IPS-NIHi11 (cell line): Measurements from ENCODE around the gene ZNF8.
A peak's percentile ranks its signal among the peaks of the same experiment; 100 is the strongest.
"Not testable (repeated sequence)": the region's sequence is repeated elsewhere in the genome, so short reads cannot be mapped to it uniquely, and the experiment has no call there.

Experiments used
- DNase-seq: peaks from one replicate; pipeline ENCODE4 v3.0.0; 2012; ENCODE audit warnings: mixed read lengths, low spot score

Gene ZNF8

DNA sequence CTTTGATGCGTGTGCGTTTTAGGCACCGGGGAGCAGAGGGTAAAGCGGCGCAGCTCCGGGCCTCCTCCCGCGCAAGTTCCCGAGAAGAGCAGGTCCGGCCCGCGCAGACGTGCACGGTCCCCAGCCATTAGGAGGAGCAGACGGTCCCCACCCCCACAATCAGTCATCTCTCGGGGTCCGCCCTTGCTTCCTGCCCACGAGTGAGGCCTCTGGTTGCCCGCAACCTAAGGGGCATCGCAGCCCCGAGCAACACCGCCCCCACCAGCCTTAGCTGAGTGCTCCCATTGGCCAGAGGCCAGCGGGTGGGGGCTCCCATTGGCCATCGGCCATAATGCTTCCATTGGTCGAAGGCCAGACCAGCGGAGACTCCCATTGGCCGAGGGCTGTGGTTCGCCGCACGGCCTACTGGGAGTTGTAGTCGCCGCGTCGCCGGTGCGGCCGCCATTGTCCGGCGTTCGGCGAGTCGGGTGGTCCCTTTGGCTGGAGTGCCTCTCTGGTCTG is at the start of gene ZNF8:
ZNF8 (plus strand) TSS at position 415 of the 501 bp plus-strand sequence. CDS start 127 bp downstream, outside the sequence.
- DNase-seq: peak; percentile 99

DNA sequence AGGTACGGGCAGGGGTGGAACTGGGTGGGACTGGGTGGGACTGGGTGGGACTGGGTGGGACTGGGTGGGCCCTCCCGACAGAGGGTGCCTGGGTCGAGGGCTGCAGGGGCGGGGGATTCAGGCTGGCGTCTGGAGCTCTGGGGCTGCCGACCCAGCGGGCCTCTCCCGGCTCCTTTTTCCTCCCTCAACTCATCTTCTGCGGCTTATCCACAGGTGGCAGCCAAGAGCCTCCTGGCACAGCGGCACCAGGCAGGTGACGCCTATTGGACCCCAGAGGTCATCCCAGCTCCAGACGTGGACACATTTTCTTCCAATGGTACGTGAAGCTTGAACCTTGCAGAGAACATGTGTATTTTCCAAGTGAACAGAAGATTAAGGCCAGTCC is 49.5 kb upstream of the ZNF8 start:
- DNase-seq: peak; percentile 84

DNA sequence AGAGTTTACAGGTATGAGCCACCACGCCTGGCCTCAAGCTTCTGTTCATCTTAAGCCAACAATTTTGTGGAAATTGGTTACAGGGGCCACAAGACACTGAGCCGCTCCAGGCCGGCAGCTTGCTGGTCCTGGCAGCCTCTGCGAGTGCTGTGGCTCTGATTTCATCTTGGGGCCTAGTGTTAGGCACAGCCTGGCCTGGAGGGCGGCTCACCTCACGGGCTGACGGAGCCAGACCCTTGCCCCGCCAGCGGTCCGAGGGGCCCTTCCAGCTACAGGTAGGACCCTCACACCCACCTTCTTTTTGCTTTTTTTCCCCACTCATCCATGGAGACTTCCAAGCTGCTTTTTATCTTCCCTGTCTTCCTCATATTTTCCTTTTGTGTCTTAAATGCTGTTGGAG is 41.4 kb upstream of the ZNF8 start:
- no peak for DNase-seq

DNA sequence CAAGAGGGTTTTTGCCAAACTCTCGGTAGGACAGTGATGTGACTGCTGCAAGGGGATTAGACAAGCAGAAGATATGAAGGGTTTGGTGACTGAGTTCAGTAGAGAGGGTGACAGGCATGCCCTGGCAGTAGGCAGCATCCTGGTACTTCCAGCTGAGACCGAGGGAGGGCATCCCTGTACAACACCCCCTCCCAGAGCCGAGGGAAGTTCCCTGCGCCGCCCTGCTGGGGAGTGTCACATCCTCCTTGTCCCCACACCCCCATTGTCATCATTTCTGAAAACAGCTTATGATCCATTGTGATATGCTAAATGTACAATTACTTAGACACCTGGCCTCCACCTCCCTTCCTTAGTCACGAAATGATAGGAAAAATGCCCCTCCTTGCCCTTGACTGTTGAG is 35.4 kb upstream of the ZNF8 start:
- no peak for DNase-seq

DNA sequence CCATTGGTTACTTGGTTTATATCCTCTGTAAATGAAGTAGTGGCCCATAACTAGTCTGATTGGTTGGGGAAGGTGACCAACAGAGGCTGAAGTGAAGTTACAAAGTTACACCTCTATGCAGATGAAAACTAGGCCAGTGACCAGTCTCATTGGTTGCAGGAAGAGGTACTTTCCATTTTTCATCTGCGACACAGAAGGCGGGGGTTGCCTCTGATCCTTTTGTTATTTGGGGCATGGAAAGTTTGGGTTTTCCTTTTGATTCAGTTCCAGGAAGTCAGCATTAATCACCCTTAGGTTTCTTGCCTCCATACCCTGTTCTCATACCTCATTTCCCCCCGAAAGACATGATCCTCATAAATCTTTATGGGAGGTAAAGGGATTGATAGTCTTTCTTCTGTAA is 29.9 kb upstream of the ZNF8 start:
- DNase-seq: no peak

DNA sequence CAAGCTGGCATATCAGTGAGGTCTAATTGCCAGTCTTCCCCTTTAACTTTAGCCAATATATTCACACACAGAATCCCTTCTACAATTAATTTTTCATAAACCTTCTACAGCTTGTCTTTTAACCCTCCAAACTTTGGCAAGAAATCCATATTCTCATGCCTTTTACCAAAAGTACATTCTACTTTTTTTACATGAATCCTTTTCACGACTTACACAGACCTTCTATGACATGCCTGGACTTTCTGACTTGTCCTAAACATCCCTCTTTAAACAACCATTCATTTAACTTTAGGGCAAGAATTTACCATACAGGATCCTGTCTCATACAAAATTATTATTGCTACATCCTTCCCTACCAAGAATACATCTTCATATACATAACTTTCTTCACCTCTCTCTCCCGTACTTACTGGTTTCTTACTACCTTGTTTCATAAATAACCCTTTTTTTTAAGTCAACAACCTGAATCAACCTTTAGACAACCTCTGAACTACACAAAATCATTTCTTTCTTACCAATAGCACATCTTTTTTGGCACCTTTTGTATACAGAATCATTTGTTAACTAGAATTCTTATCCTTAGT is 26.6 kb upstream of the ZNF8 start:
- no peak for DNase-seq

DNA sequence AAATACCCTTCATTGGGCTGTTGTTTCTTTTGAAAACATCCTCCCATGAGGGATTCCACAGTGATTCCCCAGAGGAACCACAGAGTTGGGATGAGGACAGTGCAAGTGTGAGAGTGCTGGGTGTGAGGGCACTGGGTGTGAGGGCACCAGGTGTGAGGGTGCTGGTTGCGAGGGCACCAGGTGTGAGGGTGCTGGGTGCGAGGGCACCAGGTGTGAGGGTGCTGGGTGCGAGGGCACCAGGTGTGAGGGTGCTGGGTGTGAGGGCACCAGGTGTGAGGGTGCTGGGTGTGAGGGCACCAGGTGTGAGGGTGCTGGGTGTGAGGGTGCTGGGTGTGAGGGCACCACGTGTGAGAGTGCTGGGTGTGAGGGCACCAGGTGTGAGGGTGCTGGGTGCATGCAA is 20.5 kb upstream of the ZNF8 start:
- not testable (repeated sequence) for DNase-seq

DNA sequence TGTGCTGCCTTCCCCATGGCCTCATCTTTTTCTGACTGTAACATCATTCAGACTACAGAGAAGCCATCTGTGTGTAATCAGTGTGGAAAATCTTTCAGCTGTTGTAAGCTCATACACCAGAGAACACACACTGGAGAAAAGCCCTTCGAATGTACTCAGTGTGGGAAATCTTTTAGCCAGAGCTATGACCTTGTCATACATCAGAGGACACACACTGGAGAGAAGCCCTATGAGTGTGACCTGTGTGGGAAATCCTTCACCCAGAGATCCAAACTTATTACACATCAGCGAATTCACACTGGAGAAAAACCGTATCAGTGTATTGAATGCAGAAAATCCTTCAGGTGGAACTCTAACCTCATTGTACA is 17.2 kb upstream of the ZNF8 start:
- DNase-seq: no peak

DNA sequence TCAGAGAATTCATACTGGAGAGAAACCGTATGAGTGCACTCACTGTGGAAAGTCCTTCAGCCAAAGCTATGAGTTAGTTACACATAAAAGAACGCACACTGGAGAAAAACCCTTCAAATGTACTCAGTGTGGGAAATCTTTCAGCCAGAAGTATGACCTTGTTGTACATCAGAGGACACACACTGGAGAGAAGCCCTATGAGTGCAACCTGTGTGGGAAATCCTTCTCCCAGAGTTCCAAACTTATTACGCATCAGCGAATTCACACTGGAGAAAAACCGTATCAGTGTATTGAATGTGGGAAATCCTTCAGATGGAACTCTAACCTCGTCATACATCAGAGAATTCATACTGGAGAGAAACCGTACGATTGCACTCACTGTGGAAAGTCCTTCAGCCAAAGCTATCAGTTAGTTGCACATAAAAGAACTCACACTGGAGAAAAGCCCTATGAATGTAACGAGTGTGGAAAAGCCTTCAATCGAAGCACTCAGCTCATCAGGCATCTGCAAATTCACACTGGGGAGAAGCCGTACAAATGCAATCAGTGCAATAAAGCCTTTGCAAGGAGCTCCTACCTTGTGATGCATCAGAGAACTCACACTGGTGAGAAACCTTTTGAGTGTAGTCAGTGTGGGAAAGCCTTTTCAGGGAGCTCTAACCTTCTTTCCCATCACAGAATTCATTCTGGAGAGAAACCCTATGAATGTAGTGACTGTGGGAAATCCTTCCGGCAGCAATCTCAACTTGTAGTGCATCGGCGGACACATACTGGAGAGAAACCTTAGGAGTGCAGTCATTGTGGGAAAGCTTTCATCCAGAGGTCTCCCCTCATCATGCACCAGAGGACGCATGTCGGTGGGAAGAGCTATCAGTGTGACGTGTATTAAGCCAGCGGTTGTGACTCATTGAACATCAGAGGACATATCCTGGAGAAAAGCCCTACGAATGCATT is 16.5 kb upstream of the ZNF8 start:
- no peak for DNase-seq

DNA sequence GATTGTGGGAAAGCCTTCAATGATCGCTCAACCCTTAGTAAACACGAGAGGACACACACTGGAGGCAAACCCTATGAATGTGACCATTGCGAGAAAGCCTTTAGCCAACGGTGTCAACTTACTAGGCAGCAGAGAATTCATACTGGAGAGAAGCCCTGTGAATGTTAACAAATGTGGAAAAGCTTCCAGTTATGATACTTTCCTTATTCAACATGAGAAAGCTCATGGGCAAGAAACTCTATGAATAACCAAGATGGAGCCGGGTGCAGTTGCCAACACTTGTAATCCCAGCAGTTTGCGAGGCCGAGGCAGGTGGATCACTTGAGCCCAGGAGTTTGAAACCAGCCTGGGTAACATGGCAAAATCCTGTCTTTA is 15.8 kb upstream of the ZNF8 start:
- DNase-seq: no peak

DNA sequence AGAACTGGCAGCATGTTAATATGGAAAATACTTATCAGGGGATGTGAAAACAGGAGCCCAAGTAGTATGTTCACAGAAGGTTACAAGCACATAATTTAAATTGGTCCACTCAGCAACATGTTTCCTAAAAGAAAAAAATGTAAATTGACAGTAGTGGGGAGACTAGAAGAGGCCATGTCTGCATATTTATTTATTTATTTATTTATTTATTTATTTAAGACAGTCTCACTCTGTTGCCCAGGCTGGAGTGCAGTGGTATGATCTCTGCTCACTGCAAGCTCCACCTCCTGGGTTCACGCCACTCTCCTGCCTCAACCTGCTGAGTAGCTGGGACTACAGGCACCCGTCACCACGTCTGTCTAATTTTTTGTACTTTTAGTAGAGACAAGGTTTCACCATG is 13.7 kb upstream of the ZNF8 start:
- DNase-seq: no peak

DNA sequence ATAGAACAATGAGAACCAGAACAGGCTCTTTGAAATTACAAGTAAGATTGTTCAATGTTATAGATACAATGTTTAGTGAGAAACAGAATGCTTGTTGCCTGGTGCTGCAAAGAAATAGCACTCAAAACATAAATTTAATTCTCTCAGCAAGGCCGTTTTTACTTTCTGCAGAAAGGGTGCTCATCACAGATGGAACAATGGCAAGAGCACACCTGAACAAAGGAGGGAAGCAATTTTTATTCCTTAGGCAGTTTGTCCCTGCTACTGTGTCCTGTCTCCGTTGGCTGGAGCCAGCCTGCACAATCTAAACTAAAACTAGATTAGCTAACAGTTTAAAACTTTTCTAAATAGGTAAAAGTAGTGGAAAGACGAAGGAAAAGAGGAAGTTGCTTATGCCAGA is 10.4 kb upstream of the ZNF8 start:
- DNase-seq: no peak

DNA sequence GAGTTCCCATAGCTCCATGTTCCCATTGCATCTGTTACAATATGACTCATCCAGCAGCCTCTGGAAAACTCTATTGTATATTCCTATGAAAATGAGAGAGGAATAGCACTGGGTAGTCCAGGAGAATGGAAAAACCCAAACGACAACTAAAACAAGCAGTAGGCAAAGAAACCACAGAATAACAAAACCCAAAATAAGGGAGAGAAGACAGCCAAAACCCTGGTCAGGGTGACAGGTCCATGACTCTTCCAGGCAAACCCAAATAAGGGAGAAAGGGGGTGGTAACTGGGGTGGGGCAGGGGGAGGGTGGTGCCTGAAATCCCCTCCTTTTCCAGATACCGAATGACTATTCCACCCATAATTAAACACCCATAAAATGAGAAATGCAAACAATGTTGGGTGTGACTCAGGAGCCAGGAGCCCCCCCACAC is 4.0 kb upstream of the ZNF8 start:
- no peak for DNase-seq

DNA sequence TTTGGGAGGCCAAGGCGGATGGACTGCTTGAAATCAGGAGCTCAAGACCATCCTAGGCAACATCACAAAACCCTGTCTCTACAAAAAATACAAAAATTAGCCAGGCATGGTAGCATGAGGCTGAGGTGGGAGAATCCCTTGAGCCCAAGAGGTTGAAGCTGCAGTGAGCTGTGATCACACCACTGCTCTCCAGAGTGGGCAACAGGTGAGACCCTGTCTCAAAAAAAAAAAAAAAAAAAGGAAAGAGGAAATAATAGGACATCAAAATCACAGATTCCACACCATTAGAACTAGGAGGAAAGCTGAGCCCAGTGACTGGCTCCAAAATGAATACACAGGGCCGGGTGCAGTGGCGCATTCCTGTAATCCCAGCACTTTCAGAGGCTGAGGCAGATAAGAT is 3.2 kb upstream of the ZNF8 start:
- no peak for DNase-seq

DNA sequence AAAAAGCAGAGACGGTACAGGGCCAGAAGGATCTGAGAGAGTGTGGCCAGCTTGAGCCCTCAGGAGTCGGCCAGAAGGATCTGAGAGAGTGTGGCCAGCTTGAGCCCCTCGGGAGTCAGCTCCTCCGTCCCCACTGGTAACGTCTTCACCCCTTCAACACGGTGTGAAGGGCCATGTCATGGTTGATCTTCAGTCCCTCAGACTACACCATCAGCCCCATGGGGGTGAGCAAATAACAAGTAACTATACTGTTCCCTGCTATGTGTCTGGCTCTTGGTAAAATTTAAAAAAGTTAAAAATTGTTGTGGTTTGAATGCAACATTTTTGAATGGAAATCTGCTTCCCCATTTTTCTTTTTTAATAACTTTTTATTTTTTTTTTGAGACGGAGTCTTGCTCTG is 1.6 kb upstream of the ZNF8 start:
- no peak for DNase-seq

DNA sequence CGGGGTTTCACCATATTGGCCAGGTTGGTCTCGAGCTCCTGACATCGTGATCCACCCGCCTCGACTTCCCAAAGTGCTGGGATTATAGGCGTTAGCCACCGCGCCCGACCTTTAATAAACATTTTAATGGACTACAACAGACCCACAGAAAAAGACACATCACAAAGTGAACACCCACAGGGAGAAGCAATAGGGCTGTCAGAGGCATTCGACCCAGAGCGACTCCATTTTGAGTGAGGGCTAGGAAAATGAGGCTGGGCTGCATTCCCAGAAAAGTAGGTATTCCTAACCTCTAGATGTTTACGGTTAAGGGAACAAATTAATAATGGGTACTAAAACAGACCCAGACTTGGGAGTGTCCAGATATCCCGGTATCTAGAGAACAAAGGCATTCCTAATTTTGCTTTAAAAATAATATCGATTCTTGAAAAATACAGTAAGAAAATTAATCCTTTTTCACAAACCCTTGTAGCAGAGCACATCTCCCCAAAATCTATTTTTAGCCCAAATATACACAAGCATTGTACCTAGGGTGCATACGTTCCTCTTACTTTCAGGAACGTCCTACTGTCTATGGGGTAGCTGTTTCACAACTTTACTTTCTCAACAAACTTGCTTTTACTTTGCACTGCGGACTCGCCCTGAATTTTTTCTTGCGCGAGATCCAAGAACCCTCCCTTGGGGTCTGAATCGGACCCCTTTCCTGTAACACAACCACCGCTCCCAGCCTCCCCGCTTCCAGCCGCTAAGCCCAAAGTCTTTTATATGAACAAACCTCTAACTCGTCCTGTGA is 811 bp upstream of the ZNF8 start:
- no peak for DNase-seq

DNA sequence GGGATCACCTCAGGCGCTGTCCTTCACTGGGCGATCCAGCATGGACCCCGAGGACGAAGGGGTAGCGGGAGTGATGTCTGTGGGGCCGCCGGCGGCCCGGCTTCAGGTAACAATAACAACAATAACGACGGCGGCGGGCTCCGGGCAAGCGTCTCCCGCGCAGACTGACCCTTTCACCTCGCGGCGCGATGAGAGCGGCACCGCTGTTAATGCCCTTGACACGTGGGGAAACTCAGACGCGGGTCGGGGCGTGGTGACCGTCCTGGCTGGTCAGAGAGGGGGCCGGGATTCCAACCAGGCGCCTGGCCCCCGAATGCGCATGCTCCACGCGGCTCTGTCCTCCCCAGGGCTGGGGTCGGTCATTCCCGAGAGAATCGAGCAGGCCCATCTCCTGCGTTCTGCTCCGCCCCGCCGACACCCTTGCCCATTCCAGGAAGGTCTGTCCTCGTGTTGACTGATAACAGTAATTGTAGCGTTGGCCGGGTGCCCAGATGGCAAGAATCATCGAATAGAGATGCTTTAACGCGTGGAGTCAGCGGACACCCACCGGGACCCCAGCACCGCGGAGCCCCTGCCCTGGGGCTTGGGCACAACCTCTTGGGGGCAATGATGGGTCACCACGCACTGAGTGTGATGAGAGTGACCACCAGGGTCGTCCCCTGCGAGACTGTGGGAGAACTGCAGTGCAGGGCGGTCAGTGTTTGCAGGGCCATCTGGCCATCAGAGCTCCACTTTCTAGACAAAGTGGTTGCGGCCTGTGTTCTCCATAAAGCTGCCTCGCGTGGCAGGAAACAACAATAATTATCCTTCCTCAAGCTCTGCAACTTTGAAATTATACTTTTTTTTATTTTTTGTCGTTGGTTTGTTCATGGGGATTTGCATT is 528 bp downstream of the ZNF8 start:
- peak; percentile 83 for DNase-seq

DNA sequence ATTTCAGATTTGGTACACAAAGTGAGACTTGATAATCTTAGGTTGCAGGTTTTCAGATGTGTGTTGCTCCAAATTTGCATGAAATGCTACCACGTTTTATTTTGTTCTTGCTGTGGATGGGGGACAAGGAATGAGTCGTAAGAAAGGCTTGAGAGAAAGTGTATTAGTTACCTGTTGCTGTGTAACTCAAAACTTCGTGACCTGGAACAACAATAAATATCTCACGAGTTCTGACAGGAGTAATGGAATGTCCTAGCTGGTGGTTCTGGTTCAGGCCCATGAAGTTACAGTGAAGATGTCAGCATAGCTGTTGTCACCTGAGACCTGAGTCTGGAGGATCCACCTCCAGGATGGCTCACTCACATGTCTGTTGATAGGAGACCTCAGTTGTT is 1.2 kb downstream of the ZNF8 start:
- no peak for DNase-seq

DNA sequence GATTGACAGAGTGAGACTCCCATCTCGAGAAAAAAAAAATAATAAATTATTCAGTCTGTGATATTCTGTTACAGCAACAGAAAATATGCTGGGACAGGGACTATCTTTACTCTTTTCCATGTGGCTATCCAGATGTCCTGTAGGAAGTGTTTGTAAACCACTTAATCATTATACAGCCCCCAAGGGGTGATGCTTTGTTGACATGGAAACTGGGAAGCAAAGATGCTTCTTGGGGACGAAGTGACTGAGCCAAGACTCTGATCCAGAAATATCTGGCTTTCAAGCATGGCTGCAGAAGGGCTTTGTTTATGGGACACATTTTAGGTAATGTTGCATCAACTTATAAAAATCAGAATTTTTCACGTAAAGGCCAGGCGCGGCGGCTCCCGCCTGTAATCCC is 5.4 kb downstream of the ZNF8 start:
- DNase-seq: no peak

DNA sequence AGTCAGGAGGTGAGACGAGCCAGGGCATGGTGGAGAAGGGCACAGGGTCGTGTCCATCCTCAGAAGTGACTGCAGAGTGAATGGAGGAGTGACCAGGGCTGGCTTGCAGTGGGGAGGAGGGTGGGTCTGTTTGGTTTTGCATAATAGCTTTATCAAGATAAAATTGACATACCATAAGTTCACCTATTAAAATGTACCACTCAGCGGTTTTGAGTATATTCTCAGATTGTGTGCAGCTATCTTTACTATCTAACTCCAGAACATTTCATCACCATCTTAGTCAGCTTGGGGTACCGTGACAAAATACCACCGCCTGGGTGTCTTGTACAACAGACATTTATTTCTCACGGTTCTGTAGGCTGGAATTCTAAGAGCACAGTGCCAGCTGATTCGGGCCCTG is 13.2 kb downstream of the ZNF8 start:
- DNase-seq: no peak

DNA sequence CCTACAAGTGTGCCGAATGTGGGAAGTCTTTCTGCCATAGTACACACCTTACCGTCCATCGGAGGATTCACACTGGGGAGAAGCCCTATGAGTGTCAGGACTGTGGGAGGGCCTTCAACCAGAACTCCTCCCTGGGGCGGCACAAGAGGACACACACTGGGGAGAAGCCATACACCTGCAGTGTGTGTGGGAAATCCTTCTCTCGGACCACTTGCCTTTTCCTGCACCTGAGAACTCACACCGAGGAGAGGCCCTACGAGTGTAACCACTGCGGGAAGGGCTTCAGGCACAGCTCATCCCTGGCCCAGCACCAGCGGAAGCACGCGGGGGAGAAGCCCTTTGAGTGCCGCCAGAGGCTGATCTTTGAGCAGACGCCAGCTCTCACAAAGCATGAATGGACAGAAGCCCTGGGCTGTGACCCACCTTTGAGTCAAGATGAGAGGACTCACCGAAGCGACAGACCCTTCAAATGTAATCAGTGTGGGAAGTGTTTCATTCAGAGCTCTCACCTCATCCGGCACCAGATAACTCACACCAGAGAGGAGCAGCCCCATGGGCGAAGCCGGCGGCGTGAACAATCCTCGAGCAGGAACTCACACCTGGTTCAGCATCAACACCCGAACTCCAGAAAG is 16.1 kb downstream of the ZNF8 start:
- DNase-seq: no peak
